Liver (tissue), 3 donors: Measurements from ENCODE around the gene GNLY.

Experiments used
- CTCF ChIP-seq: fragments of 150-350 bp; IDR thresholded peaks from 2 replicates; pipeline ENCODE4 v1.5.1; 2017; ENCODE audit warnings: improper control_type of control experiment, low read depth, low read length; ENCODE audit not compliant: missing input control
- GABPA ChIP-seq, 2 donors: IDR thresholded peaks in 1 of 2; conservative IDR thresholded peaks in 1 of 2; 2 replicates each; pipeline ENCODE4 v1.6.1; 2016; ENCODE audit warnings: antibody characterized with exemption in 2 of 2, mild to moderate bottlenecking in 1 of 2, moderate library complexity in 1 of 2
- MAX ChIP-seq: IDR thresholded peaks from 2 replicates; pipeline ENCODE4 v1.6.1; 2016; ENCODE audit warnings: antibody characterized with exemption
- RAD21 ChIP-seq, 2 donors: IDR thresholded peaks; 2 replicates each; pipeline ENCODE4 v1.6.1; 2016; ENCODE audit warnings: antibody characterized with exemption in 2 of 2, mild to moderate bottlenecking in 2 of 2
- ZBTB33 ChIP-seq: IDR thresholded peaks from 2 replicates; pipeline ENCODE4 v1.6.1; 2016; ENCODE audit warnings: antibody characterized with exemption
- donor health status: healthy.
- donor health status: healthy.

GRCh38 chr2:85695121-85695520, 963 bp downstream of the GNLY start:
- TF ChIP-seq RAD21 (IDR thresholded peaks at IDR 0.05) (no peak), CTCF (no peak), MAX (no peak), ZBTB33 (no peak), GABPA (IDR thresholded peaks at IDR 0.05 in 1 of 2, conservative IDR thresholded peaks at IDR 0.05 in 1 of 2) (no peak)
